Gastrocnemius medialis (tissue), 4 donors: ENCODE measurements around the gene INSIG1. TPM values are rescaled to one million over a fixed set of nuclear protein-coding genes. Genes with fewer than 3 reads are reported as not detected.

Experiments
- ATAC-seq, 2 donors: fragments of 150-250 bp; one replicate each; pipeline ENCODE4 v1.9.1; 2016
- DNase-seq, 2 donors: peaks; one replicate each; pipeline ENCODE4 v3.0.0-alpha.2; 2019
- H3K27ac ChIP-seq, 4 donors: fragments of 200-600 bp; sonication (generic); 1 replicate in 1 of 4; 2 replicates in 3 of 4; pipeline ENCODE4 v1.5.1; 2016 to 2018; ENCODE audit warnings: mild to moderate bottlenecking in 2 of 4, moderate library complexity in 1 of 4
- H3K27me3 ChIP-seq, 3 donors: fragments of 200-600 bp; sonication (generic) in 2 of 3; 1 replicate in 1 of 3; 2 replicates in 2 of 3; pipeline versions ENCODE4 v1.5.1 to v1.6.0; 2016 to 2019; ENCODE audit warnings: mild to moderate bottlenecking in 1 of 3, moderate library complexity in 1 of 3
- H3K36me3 ChIP-seq, 2 donors: fragments of 200-600 bp; sonication (generic) in 1 of 2; one replicate each; pipeline ENCODE4 v1.5.1; 2017 to 2018
- H3K4me1 ChIP-seq, 2 donors: fragments of 200-600 bp; sonication (generic) in 1 of 2; one replicate each; pipeline ENCODE4 v1.5.1; 2016 to 2017; ENCODE audit warnings: mild to moderate bottlenecking in 2 of 2
- H3K4me3 ChIP-seq, 4 donors: fragments of 200-600 bp; sonication (generic) in 3 of 4; 1 replicate in 1 of 4; 2 replicates in 3 of 4; pipeline ENCODE4 v1.5.1; 2016 to 2019; ENCODE audit warnings: mild to moderate bottlenecking in 2 of 4
- H3K9me3 ChIP-seq, 3 donors: fragments of 200-600 bp; sonication (generic) in 2 of 3; 1 replicate in 1 of 3; 2 replicates in 2 of 3; pipeline ENCODE4 v1.5.1; 2016 to 2019
- CTCF ChIP-seq, 5 experiments: fragments of 450-650 bp in 3 of 5; fragments of 200-600 bp in 2 of 5; sonication (generic) in 2 of 5; IDR thresholded peaks in 4 of 5; conservative IDR thresholded peaks in 1 of 5; 1 replicate in 4 of 5; 2 replicates in 1 of 5; pipeline ENCODE4 v1.5.1; 2016 to 2019; ENCODE audit warnings: antibody characterized with exemption in 5 of 5, mild to moderate bottlenecking in 3 of 5, moderate library complexity in 3 of 5
- POLR2A ChIP-seq, 2 donors: fragments of 450-650 bp; IDR thresholded peaks; one replicate each; pipeline ENCODE4 v1.6.1; 2017; ENCODE audit warnings: antibody characterized with exemption in 2 of 2, mild to moderate bottlenecking in 2 of 2, moderate library complexity in 2 of 2
- in situ Hi-C, 4 donors: fragments of 200-750 bp; cut with MboI; loops; one replicate each; pipeline versions ENCODE4 v1.15.0 to v1.8.0; 2017; ENCODE audit warnings: low sequenced_read_pairs in 4 of 4
- intact Hi-C: fragments of 100-400 bp; cut with DNase I; formaldehyde crosslinking; loops from one replicate; pipeline ENCODE4 v1.15.1; 2023; ENCODE audit warnings: low total_unique reads
- total RNA-seq, 4 donors: library from RNA; depleted of rRNA; stranded (reverse); fragments of >200 nt; gene quantifications; one replicate each; pipeline versions ENCODE4 v1.1.0 to v1.2.3, GENCODE V29; 2016

INSIG1 gene
- total RNA-seq, 4 donors from 2014 or later = 11.1 to 15.9 (median 14.0) TPM

- ATAC-seq (peak in 1 of 2 donors; percentile 44), DNase-seq (peak in 1 of 2 donors; percentile 27)
- no peak for TF ChIP-seq CTCF (IDR thresholded peaks at IDR 0.05 in 4 of 5, conservative IDR thresholded peaks at IDR 0.05 in 1 of 5)
- H3K36me3 ChIP-seq = no peaks in the 10 kb centered on the region
- H3K27ac ChIP-seq = no peak overlapping the region
- no peaks in the 10 kb centered on the region for H3K4me1 ChIP-seq
- intact Hi-C loops (no loop called here), in situ Hi-C loops (no loop called here)
- H3K27me3 ChIP-seq = no peaks in the 10 kb centered on the region
- H3K9me3 ChIP-seq = no peaks in the 10 kb centered on the region
- H3K4me3 ChIP-seq = no peak overlapping the region
Measured at GRCh38 chr7:155291045-155291530, 6.6 kb upstream of the INSIG1 start.

- Histone ChIP-seq H3K27ac (no peak overlapping the region), H3K4me3 (no peak overlapping the region), H3K27me3 (no peaks in the 10 kb centered on the region), H3K9me3 (no peaks in the 10 kb centered on the region), H3K4me1 (peaks cover 3% of the 10 kb centered on the region in 2 donors), H3K36me3 (no peaks in the 10 kb centered on the region)
- TF ChIP-seq POLR2A (IDR thresholded peaks at IDR 0.05) (no peak), CTCF (IDR thresholded peaks at IDR 0.05 in 4 of 5, conservative IDR thresholded peaks at IDR 0.05 in 1 of 5) (no peak)
- in situ Hi-C loops = no loop called here
- intact Hi-C loops = no loop called here
- ATAC-seq = no peak
- no peak for DNase-seq
Measured at GRCh38 chr7:155291729-155292128, 5.9 kb upstream of the INSIG1 start.

GRCh38 chr7:155292680-155293226 is 4.9 kb upstream of the INSIG1 start:
- DNase-seq = no peak

GRCh38 chr7:155293721-155294510 is 3.8 kb upstream of the INSIG1 start:
- ATAC-seq (no peak), DNase-seq (no peak)
- H3K27me3 ChIP-seq = no peaks in the 10 kb centered on the region
- H3K4me1 ChIP-seq = peaks cover 5% of the 10 kb centered on the region in 2 donors
- H3K9me3 ChIP-seq = no peaks in the 10 kb centered on the region
- H3K27ac ChIP-seq = no peak overlapping the region
- H3K36me3 ChIP-seq = no peaks in the 10 kb centered on the region
- intact Hi-C loops = no loop called here
- in situ Hi-C loops = no loop called here
- H3K4me3 ChIP-seq = no peak overlapping the region
- no peak for TF ChIP-seq POLR2A (IDR thresholded peaks at IDR 0.05)
- no peak for TF ChIP-seq CTCF (IDR thresholded peaks at IDR 0.05 in 4 of 5, conservative IDR thresholded peaks at IDR 0.05 in 1 of 5)

More at GRCh38 chr7:155292680-155293226, 4.9 kb upstream of the INSIG1 start:
- Histone ChIP-seq H3K4me3 (no peak overlapping the region), H3K27ac (no peak overlapping the region), H3K36me3 (no peaks in the 10 kb centered on the region), H3K4me1 (peaks cover 5% of the 10 kb centered on the region in 2 donors), H3K9me3 (no peaks in the 10 kb centered on the region), H3K27me3 (no peaks in the 10 kb centered on the region)
- ATAC-seq = no peak
- TF ChIP-seq POLR2A (IDR thresholded peaks at IDR 0.05) = no peak
- no peak for TF ChIP-seq CTCF (IDR thresholded peaks at IDR 0.05 in 4 of 5, conservative IDR thresholded peaks at IDR 0.05 in 1 of 5)
- intact Hi-C loops (no loop called here), in situ Hi-C loops (no loop called here)
